Measurements from ENCODE around the gene EYS.
"Not testable (repeated sequence)": the region's sequence is repeated elsewhere in the genome, so short reads cannot be mapped to it uniquely, and the experiment has no call there.

The EYS gene

GRCh38 chr6:63745784-63746183 is 1961.2 kb downstream of the EYS start:
- DNase-seq, result no peak

- DNase-seq, result no peak
Measured at GRCh38 chr6:63744810-63745209, 1962.2 kb downstream of the EYS start.

GRCh38 chr6:63743691-63744090 is 1963.3 kb downstream of the EYS start:
- no peak for DNase-seq

GRCh38 chr6:63742060-63742459 is 1965.0 kb downstream of the EYS start:
- DNase-seq, result no peak

GRCh38 chr6:63740709-63741108 is 1966.3 kb downstream of the EYS start:
- DNase-seq, result no peak

GRCh38 chr6:63739094-63739687 is 1967.8 kb downstream of the EYS start:
- no peak for DNase-seq

- not testable (repeated sequence) for DNase-seq
Measured at GRCh38 chr6:63738190-63738589, 1968.8 kb downstream of the EYS start.

GRCh38 chr6:63734923-63735322 is 1972.1 kb downstream of the EYS start:
- no peak for DNase-seq

GRCh38 chr6:63732336-63732735 is 1974.7 kb downstream of the EYS start:
- no peak for DNase-seq

GRCh38 chr6:63731930-63732329 is 1975.1 kb downstream of the EYS start:
- DNase-seq, result no peak

- no peak for DNase-seq
Measured at GRCh38 chr6:63730311-63730710, 1976.7 kb downstream of the EYS start.

- no peak for DNase-seq
Measured at GRCh38 chr6:63724721-63725120, 1982.3 kb downstream of the EYS start.

- no peak for DNase-seq
Measured at GRCh38 chr6:63721181-63721580, 1985.8 kb downstream of the EYS start.

- no peak for DNase-seq
Measured at GRCh38 chr6:63716169-63716568, 1990.9 kb downstream of the EYS start.

GRCh38 chr6:63714091-63714490 is 1992.9 kb downstream of the EYS start:
- DNase-seq, result no peak

- no peak for DNase-seq
Measured at GRCh38 chr6:63713332-63713731, 1993.7 kb downstream of the EYS start.

- DNase-seq, result no peak
Measured at GRCh38 chr6:63709148-63709547, 1997.9 kb downstream of the EYS start.

- no peak for DNase-seq
Measured at GRCh38 chr6:63708631-63709030, 1998.4 kb downstream of the EYS start.

GRCh38 chr6:63706630-63707029 is 2000.4 kb downstream of the EYS start:
- DNase-seq, result no peak

- DNase-seq, result no peak
Measured at GRCh38 chr6:63705707-63706106, 2001.3 kb downstream of the EYS start.

- DNase-seq, result no peak
Measured at GRCh38 chr6:63690221-63690620, 2016.8 kb downstream of the EYS start.

GRCh38 chr6:63689421-63689820 is 2017.6 kb downstream of the EYS start:
- no peak for DNase-seq

GRCh38 chr6:63685446-63686379 is 2021.3 kb downstream of the EYS start:
- peak; percentile 30 for DNase-seq

- DNase-seq, result no peak
Measured at GRCh38 chr6:63683071-63683603, 2023.9 kb downstream of the EYS start.

Measured in CD4-positive, alpha-beta T cell treated with Interleukin-15 for 1 hour (primary cell).